ENCODE results near the gene GALNT6. TPM values are rescaled to one million over a fixed set of nuclear protein-coding genes. Genes with fewer than 3 reads are reported as not detected.

GALNT6 gene
- total RNA-seq, 1 experiment from 2014 or later, result 73.0 TPM

GRCh38 chr12:51360315-51360714 is 30.9 kb downstream of the GALNT6 start:
- Histone ChIP-seq H3K4me1 (replicated peaks; ENCODE audit: insufficient read depth) (no peaks in the 10 kb centered on the region), H3K9me2 (ENCODE audit: insufficient read depth) (no peaks in the 10 kb centered on the region), H4K20me1 (ENCODE audit: insufficient read depth) (0 out of 2 replicates have a peak, but pooled peaks cover 4% of the 10 kb centered on the region), H3F3A (ENCODE audit: insufficient read depth, low read depth) (no peaks in the 10 kb centered on the region), H2AFZ (no peak overlapping the region), H3K27me3 (ENCODE audit: insufficient read depth, low read depth) (no peaks in the 10 kb centered on the region), H3K9me3 (ENCODE audit: insufficient read depth, low read depth) (no peaks in the 10 kb centered on the region), H3K4me2 (no peak overlapping the region), H3K36me3 (ENCODE audit: low read depth) (peaks cover 11% of the 10 kb centered on the region; the same call in 1 of the 2 replicates), H3K79me2 (ENCODE audit: low read depth) (no peaks in the 10 kb centered on the region), H3K27ac (no peak overlapping the region), H3K4me3 (no peak overlapping the region)
- ChIA-PET CTCF (no interaction called here), POLR2A (ENCODE audit: unreplicated experiment) (no interaction called here)
- no peak for TF ChIP-seq EZH2 (IDR thresholded peaks at IDR 0.05; ENCODE audit: low read depth)
- no peak for TF ChIP-seq CTCF (conservative IDR thresholded peaks at IDR 0.05)
- DNase-seq, result no peak
- no TSS peak for BruUV-seq (replicated peaks)
- intact Hi-C loops (cut with micrococcal nuclease; ENCODE audit: unreplicated experiment), result no loop called here

GRCh38 chr12:51359851-51360250 is 31.4 kb downstream of the GALNT6 start:
- no TSS peak for BruUV-seq (replicated peaks)
- Histone ChIP-seq H3K27me3 (ENCODE audit: insufficient read depth, low read depth) (no peaks in the 10 kb centered on the region), H4K20me1 (ENCODE audit: insufficient read depth) (0 out of 2 replicates have a peak, but pooled peaks cover 4% of the 10 kb centered on the region), H3F3A (ENCODE audit: insufficient read depth, low read depth) (no peaks in the 10 kb centered on the region), H3K4me3 (no peak overlapping the region), H3K9me2 (ENCODE audit: insufficient read depth) (no peaks in the 10 kb centered on the region), H3K27ac (no peak overlapping the region), H3K9me3 (ENCODE audit: insufficient read depth, low read depth) (no peaks in the 10 kb centered on the region), H3K4me1 (replicated peaks; ENCODE audit: insufficient read depth) (no peaks in the 10 kb centered on the region), H3K36me3 (ENCODE audit: low read depth) (peaks cover 11% of the 10 kb centered on the region; the same call in 1 of the 2 replicates), H2AFZ (no peak overlapping the region), H3K4me2 (no peak overlapping the region), H3K79me2 (ENCODE audit: low read depth) (no peaks in the 10 kb centered on the region)
- intact Hi-C loops (cut with micrococcal nuclease; ENCODE audit: unreplicated experiment), result no loop called here
- no peak for DNase-seq
- ChIA-PET POLR2A (ENCODE audit: unreplicated experiment) (no interaction called here), CTCF (no interaction called here)
- TF ChIP-seq EZH2 (IDR thresholded peaks at IDR 0.05; ENCODE audit: low read depth) (no peak), CTCF (conservative IDR thresholded peaks at IDR 0.05) (no peak)

GRCh38 chr12:51358496-51358895 is 32.7 kb downstream of the GALNT6 start:
- Histone ChIP-seq H3K4me3 (no peak overlapping the region), H3F3A (ENCODE audit: insufficient read depth, low read depth) (no peaks in the 10 kb centered on the region), H3K4me1 (replicated peaks; ENCODE audit: insufficient read depth) (no peaks in the 10 kb centered on the region), H3K79me2 (ENCODE audit: low read depth) (no peaks in the 10 kb centered on the region), H2AFZ (no peak overlapping the region), H3K27me3 (ENCODE audit: insufficient read depth, low read depth) (no peaks in the 10 kb centered on the region), H4K20me1 (ENCODE audit: insufficient read depth) (0 out of 2 replicates have a peak, but pooled peaks cover 4% of the 10 kb centered on the region), H3K27ac (no peak overlapping the region), H3K36me3 (ENCODE audit: low read depth) (peaks cover 7% of the 10 kb centered on the region; the same call in 1 of the 2 replicates), H3K9me2 (ENCODE audit: insufficient read depth) (no peaks in the 10 kb centered on the region), H3K9me3 (ENCODE audit: insufficient read depth, low read depth) (no peaks in the 10 kb centered on the region), H3K4me2 (no peak overlapping the region)
- no TSS peak for BruUV-seq (replicated peaks)
- ChIA-PET CTCF (no interaction called here), POLR2A (ENCODE audit: unreplicated experiment) (no interaction called here)
- DNase-seq, result no peak
- TF ChIP-seq CTCF (conservative IDR thresholded peaks at IDR 0.05), result no peak
- no peak for TF ChIP-seq EZH2 (IDR thresholded peaks at IDR 0.05; ENCODE audit: low read depth)
- intact Hi-C loops (cut with micrococcal nuclease; ENCODE audit: unreplicated experiment), result no loop called here

Data from PC-9 (cell line).